GM21390 (cell line): ENCODE results near the gene SERTAD3.
"Not testable (repeated sequence)": the region's sequence is repeated elsewhere in the genome, so short reads cannot be mapped to it uniquely, and the experiment has no call there.

Experiments used
- ATAC-seq: cut with Tn5 transposase; IDR thresholded peaks from one replicate; pipeline ENCODE4 v1.9.1; 2021; ENCODE audit not compliant: unreplicated experiment

Gene SERTAD3

DNA sequence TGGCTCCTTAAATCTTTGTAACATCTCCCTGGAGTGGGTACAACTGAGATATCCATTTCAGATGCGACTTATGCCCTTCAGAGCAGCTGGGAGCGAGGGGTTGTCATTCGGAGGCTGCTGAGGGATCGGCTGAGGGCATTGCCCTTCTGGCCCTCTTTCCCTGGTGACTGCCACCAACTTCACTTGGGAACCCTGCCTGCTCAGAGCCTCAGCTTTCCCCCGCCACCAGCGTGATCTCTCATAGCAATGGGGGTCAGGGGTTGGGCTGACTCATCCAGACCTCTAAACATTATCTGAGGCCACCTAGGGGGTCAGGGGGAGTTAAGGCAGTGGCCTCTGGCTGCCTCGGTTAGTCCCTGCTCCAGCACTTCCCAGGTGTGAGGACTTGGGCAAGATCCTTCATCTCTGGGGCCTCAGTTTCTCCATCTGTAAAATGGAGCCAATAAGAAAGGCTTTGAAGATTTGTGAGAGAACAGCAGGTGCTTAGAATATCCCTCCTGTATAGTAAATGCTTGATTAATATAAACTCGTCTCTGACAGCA lies 32.1 kb downstream of the SERTAD3 start:
- no peak for ATAC-seq

DNA sequence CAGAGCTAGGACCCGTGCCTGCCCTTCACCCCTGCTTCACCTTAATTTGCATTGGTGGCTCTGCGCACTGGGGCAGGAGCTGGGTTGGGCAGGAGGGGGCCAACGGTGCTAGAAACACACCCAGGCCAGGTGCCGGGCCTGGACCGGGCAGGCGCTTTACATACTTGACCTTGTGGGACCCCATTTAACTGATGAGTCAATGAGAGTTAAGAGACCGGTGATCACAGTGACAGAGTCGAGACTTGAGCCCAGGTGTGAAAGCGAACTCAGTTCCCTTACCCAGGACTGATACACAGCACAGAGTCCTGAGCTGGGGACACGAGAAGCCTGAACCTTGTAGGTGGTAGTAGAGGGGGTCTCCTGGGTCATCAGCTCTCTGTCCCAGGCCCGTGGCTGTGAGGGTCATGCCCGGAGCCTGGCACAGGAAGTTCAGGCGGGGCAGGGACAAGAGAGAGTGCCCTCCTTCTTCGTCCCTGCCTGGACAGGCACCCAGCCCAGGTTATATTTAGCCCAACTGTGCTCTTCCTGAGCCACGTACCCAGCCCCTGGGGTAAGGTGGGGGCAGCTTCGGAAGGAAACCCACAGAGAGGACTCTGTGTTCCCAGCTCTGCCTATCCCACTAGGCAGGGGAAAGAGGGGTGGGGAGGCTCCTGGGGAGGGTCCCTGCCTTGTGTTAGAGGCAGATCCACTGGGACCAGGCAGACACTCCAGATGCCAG lies 32.9 kb downstream of the SERTAD3 start:
- no peak for ATAC-seq

DNA sequence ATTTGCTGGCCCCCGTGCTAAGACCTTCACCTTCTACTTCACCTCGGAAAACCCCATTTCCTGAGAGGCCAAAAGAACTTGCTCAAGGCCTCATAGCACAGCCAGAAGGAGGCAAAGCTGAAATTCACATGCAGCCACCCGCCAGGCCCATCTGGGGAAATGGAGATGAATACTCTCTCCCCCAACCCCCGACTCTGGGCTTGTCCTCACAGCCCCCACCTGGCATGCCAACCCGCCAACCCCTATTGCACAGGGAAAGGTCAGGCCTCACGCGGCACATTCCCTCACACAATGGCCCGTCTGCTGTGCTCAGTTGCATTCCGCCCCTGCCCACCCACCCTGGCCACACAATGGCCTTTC lies 34.1 kb downstream of the SERTAD3 start:
- no peak for ATAC-seq

DNA sequence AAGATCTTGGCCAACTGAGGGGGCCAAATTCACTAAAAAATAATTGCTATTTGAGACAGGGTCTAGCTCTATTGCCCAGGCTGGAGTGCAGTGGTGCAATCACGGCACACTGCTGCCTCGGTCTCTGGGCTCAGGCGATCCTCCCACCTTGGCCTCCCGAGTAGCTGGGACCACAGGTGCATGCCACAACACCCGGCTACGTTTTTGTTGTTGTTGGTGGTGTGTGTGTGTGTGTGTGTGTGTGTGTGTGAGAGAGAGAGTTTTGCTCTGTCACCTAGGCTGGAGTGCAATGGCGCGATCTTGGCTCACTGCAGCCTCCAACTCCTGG lies 35.6 kb downstream of the SERTAD3 start:
- ATAC-seq: not testable (repeated sequence)

DNA sequence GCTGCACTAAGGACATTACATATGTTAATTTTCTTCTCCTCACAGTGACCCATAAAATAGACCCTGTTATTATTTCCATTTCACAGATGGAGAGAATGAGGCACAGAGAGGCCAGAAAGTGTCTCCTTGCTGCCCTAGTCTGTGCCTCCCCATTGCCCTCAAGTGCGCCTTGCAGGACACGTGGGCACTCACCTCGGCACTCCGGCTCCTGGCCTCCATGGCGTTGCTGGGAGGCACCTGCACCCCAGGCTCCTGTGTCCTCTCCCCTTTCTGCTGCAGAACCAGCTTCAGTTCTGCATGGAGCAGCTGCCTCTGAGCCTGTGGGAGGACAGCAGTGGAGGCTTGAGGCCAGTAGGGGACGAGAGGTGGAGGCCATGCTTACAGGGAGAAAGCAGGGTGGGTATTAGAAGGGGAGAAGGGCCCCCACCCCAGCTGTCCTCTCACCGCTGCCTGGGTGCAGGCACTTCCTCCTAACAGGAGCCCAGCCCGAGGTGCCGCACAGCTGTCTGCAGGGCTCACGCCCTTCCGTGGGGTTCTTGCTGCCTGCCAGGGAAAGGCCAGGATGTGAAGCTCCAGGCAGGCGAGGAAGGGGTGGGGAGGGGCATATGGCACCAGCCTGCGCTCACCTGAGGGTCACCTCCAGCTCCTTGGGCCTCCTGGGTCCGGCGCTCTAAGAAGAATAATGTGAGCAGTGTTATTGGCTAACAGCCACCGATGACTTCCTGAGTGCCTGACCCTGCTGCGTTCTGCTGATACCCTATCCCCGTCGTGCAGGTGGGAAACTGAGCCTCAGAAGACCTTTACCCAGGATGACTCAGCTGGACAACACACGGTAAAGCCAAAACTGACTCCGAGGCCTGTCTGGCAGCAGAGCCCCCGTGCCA lies 36.2 kb downstream of the SERTAD3 start:
- no peak for ATAC-seq

DNA sequence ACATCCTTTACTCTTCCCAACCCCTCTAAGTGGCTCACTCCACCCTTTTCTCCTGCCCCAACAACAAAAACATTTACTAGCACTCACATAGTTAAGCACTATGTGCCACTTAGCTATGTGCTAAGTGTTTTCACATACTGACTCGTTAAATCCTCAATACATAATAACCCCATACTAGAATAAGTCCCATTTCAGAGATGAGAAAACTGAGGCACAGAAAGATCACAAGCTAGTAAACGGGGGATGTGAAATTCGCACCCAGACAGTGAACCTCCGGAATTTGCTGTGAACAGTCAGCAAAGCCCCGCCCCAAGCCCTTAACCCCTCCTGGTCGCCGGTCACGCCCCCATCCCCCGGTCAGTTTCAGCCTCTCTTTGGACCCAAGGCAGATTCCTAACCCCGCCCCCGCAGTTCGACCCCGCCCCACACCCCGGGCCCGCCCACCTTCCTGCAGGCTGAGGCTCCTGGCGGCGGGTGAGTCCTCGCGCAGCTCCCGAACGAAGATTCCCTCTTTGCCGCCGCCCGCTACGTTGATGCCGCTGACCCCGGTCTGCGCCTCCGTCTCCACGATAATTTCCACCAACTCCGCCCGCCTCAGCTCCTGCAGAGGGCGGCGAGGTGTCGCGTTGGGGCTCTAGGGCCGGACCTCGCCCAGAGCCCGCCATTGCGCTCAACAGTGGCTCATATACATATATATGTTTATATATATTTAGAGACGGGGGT lies 40.7 kb downstream of the SERTAD3 start:
- peak; percentile 55 for ATAC-seq

DNA sequence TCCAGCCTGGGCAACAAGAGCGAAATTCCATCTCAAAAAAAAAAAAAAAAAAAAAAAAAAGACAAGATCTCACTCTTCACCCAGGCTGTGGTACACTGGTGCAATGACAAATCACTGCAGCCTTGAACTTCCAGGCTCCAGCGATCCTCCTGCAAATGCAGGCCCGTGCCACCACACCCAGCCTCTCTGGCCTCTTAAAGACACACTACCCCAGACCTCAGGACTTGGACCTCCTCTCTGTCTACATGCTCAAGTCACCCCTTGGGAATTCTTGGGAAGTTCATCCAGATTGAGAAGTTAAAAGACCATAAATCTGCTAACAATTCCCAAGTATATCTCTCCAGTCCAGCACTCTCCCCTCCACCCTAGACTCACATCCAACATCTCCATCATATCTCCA lies 43.6 kb downstream of the SERTAD3 start:
- no peak for ATAC-seq

DNA sequence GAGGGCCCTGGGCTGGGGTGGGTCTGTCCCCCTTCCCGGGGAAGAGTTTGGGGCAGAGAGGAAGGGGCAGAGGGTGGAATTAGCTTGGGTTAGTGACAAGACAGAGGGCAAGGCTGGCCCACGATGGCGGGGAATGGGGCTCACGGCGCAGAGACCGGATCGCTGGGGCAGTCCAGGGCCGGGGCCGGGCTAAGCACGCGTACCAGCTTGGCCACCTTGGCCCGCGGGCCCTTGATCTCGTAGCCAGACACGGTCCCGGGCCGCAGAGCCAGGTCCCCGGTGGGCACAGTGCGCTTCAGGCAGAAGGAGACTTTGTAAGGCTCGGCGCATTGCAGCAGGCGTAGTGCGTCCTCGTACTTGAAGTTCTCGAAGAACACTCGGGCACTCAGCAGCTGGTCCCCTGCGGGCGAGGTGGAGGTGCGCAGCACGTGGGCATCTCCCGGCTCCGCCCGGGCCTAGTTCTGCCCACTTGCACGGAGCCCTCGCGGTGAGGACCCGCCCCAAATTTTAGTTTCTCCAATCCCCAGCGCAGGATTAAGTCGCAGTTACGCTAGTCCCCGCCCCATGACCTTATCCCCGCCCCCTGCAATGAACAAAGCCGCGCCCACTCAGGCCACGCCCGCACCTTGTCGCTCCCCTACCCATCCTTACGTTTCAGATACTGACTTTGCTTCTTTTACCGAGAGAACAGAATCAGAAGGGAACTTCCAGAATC lies 45.6 kb downstream of the SERTAD3 start:
- no peak for ATAC-seq

DNA sequence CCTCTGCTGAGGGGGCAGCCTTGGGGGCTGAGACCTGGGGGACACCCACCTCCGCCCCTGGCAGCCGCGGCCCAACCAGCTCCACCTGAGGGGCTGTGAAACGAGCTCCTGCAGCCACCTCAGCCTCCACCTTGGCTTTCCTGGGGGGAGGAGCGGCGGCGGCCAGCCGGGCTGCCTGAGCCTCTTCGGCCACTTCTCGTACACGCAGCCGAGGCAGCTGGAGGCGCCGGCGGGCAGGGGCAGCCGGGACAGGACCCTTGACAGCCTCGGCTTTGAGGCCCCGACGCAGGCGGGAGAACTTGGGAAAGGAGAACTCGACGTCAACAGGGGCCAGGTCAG lies 46.6 kb downstream of the SERTAD3 start:
- no peak for ATAC-seq

DNA sequence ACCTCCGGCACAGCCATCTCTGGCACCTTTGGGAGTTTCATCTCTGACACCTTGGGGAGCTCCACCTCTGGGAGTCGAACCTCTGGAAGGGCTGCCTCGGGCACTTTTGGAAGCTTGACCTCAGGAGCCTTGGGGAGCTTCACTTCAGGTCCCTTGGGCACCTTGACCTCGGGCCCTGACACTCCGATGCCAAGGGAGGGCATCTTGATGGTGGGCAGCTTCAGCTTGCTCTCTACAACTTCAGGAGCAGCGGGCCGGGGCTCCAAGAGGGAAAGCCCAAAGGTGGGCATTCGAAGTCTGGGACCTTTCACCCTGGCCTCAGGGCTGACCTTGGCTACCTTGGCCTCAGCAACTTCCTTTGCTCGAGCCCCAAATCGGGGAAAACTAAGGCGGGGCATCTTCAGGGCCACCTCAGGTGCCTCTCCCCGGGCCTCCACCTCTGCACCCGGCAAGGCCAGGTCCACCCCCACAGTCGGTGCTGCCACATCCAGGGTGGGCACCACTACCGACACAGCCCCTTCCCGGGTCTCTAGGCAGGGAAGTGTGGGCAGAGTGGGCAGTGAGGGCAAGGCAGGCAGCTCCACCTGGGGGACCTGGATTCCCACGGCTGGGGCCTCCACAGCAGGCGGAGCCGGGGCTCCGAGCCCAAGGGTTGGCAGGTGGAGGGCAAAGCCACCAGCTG lies 47.1 kb downstream of the SERTAD3 start:
- ATAC-seq: no peak

DNA sequence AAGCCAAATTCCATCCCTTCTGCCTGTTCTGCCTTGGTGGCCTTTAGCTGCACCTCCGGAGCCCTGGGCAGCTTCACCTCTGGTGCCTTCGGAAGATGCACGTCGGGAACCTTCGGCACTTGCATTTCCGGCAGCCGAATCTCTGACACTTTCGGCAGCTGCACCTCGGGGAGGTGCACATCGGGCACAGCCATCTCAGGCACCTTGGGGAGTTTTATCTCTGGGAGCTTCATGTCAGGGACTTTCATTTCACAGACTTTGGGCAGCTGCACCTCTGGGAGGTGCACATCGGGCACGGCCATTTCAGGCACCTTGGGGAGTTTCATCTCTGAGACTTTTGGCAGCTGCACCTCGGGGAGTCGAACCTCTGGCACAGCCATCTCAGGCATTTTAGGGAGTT lies 48.2 kb downstream of the SERTAD3 start:
- ATAC-seq: no peak

DNA sequence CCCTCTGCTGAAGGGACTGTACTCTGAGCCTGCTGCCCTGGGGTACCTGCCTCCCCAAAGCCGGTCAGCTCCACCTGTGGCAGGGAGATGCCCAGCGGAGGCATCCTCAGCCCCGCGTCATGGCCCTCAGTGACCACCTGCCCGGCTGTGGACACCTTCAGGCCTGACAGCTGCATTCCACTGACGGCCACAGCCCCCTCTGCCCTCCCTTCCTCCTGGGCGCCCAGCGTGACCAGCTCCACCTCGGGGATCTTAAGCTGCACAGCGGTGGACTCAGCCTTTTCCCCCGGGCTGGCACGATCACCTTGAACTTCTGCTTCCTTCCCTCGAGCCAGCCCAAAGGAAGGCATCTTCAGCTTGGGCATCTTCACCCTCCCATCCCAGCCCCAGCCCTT lies 49.3 kb downstream of the SERTAD3 start:
- no peak for ATAC-seq

DNA sequence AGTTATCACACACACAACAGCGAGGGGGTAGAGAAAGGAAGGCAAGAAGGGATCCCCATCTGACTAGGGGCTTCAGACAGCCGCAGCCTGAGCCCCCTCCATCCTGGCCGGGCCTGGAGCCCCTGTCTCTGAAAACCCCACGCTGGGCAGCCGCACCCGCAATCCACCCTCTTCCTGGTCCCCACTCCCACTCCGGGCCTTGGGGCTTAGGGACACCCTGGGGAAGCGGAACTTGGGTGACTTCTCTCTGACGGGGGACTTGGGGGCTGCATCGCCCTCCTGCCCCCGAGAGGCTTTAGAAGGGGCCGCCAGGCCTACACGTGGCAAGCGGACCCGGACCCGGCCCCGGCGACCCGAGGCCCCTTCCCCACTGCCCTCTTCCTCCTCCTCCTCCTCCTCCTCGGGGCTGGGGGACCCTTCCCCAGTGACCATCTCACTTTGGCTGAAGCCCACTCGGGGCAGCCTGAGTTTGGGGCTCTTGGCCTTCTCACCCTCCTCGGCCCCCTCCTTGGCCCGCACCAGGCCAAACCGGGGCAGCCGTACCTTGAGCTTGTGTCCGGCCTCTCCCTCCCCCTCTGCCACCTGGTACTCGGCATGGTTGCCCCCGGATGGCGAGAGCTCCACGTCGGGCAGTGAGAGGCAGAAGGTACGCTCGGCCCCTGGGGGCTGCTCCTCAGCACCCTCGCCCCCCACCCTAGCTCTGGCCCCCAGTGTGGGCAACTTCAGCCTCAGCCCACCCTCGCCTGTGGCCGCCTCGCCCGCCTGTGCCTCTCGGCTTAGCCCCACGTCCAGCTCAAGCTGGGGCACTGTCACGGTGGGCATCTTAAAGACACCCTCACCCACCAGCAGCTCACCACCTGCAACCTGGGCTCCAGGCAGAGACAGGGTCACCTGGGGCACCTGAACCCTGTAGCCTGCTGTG lies 50.0 kb downstream of the SERTAD3 start:
- no peak for ATAC-seq

DNA sequence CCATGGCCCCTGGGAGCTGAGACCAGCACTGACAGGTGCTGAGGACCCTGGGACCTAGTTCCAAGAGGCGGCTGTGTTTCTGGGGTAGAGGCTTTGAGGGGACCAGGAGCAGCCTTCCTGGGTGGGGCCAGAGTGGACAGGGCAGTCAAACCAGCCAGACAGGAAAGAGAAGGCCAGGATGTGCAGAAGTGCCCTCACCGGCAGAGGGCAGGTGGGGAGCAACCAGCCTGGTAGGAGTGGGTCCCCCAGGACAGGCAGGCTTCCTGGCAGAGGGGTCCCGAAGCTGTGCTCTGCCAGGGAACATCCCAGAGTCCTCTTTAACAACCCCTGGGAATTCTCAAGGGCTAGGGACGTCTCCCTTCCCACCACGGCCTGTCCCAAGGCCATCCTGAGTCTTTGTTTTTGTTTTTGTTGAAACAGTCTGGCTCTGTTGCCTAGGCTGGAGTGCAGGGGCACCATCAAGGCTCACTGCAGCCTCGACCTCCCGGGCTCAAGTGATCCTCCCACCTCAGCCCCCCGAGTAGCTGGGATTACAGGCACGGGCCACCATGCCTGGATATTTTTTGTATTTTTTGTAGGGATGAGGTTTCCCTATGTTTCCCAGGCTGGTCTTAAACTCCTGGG lies 51.1 kb downstream of the SERTAD3 start:
- ATAC-seq: no peak

DNA sequence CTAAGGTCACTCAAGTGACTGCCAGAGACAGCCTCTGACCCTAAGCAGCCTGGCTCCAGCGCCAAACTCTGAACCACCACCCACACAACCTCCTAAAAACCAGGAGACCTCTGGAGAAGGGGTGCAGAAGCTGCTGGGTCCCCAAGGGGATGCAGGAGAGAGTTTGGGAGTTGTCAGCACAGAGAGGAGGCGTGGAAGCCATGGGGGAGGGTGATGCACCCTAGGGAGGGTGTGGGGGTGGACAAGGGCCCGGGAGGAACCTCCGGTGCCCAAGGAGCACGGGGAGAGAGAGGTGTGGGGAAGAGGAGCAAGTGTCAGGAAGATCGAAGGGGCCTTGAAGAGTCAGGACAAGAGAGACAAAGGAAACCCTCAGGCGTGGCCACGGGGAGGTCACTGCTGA lies 52.0 kb downstream of the SERTAD3 start:
- no peak for ATAC-seq
